NCI-H1092 treated with DMSO at 0.1 percent for 48 hours (cell line): ENCODE results near the gene IL17F.
"Not testable (repeated sequence)": the region's sequence is repeated elsewhere in the genome, so short reads cannot be mapped to it uniquely, and the experiment has no call there.

ENCODE experiments used
- DNase-seq: peaks from one replicate; lab custom pipeline; 2025; lab: John Stamatoyannopoulos, UW

The IL17F gene

DNA sequence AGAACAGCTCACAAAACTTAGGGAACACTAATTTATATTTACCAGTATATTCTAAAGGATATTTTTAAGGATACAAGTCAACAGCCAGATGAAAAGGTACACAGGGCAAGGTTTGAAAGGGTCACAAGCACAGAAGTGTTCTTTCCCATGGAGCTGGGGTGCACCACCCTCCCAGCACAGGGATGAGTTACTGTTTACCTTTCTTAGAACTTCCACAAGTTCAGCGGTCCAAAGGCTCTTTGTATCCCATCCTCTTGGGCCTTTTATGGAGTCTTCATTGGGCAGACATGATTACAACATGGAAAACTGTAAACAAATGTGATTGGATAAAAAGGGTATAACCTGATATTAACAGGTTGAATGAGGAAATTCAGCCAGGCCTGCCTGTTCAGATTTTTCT, 1.1 kb upstream of the IL17F start:
- DNase-seq: no peak

DNA sequence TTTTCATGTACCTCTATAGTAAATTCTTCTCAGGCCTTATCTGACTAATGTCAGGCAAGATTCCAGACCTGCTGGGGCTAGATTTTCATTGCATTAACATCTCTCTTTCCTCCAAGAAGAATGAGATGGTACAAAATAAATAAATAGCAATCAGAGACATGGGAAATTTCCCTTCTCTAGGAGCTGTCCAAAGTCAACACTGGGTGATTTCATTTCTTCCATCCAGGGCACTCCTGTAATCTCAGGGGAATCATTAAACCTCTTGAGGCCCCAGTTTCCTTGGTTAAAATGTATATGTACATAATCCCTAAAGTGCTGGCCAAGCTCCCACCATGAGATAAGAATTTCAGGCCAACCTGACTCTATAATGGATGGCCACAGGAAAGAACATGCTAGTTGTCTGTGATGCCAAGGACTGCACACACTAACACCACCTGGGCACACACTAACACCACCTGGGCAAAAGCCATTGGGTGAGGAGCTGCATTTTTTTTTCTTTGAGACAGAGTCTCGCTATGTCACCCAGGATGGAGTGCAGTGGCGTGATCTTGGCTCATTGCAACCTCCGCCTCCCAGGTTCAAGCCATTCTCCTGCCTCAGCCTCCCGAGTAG, 912 bp downstream of the IL17F start:
- DNase-seq: peak; percentile 27

DNA sequence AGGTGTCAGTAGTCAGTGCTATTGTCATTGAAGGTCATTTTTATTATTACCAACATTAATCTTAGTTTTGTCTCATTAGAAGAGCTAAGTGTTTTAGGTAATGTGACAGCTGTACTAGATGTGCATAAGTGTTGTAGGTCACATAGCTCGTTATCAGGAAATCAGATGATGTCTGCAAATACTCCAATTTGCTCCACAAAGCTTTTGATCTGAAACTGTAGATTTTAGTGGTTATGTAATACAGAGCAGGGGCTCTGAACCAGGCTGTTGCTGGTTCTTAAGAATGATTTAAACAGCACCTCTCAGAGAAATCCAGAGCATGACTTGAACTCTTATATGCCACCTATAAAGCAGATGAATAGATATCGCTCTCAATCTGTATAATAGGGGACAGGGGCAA, 2.5 kb downstream of the IL17F start:
- no peak for DNase-seq

DNA sequence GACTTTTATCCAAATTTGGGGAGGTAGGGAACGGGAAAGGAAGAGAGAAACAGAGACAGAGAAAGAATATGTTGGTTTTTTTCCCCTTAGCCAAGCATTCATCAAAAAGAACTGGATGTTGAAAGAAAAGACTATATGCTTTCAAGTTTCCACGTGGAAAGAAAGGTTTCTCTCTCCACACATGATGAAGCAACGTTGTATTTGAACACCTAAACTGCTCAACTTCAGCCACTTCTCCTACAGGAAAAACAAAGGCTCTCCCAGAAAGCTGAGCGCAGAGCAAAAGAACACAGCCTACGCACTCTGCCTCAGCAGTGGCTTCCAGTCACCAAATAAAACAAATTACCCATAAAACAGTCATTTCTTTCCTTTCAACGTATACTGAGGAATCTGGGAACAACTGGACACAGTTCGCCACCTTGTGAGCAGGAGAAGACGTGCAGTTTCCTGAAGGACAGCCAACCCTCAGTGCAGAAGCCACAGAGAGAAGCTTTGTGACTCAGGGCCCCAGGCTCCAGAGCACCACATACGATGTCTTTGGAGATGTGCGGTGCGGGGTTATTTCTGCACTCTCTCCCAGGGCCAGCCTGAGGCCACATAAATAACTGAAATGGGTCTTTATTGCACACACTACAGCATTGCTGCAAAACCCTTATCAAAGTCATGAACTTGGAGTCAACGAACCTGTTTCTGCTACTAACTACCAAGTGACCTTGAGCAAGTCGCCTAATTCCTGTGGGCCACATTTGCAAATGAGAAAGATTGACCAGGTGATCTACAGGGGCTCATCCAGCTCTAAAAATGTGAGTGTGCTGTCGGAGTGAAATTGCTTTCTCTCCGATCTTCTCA, 10.1 kb downstream of the IL17F start:
- peak; percentile 3 for DNase-seq

DNA sequence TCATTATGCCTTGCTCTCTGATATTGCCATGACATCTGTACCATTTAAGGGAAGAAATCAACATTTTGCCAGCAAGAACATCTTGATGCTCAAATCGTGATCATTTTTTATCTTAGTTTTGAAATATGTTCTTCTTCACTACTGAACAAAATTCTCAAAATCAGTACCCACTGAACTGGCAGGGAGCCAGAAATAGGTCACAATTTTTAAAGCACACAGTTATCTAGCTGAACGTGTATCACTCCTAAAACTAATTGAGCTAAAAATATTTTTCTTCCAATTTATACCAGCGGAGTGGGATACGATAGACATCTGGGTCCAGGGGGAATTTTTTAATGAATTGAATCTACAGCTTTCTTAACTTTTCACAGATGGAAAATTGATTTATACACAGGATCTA, 11.3 kb downstream of the IL17F start:
- DNase-seq: no peak

GRCh38 chr6:52231406-52232127, 12.7 kb downstream of the IL17F start:
- DNase-seq: no peak

GRCh38 chr6:52230685-52231084, 13.6 kb downstream of the IL17F start:
- DNase-seq: no peak

- DNase-seq: no peak
These were observed 16.8 kb downstream of the IL17F start for GRCh38 chr6:52227495-52227894.

- no peak for DNase-seq
These were observed 23.0 kb downstream of the IL17F start for GRCh38 chr6:52221302-52221701.

DNA sequence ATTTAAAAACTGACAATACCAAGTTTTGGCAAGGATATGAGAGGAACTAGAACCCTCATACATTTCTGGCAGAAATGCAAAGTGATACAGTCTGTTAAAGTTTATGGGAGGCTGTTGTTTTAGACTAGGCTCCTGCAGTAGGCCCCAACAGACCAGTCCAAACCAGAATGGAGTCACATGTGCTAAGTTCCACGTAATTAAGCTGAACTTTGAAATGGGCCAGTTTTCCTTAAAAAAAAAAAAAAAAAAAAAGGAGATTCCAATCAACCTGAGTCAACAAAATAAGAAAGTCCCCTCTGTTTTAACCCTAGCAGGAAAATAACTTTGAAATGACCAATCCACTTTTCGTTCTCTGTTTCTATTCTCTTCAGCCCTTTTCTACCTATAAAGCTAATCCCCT, 26.5 kb downstream of the IL17F start:
- no peak for DNase-seq

DNA sequence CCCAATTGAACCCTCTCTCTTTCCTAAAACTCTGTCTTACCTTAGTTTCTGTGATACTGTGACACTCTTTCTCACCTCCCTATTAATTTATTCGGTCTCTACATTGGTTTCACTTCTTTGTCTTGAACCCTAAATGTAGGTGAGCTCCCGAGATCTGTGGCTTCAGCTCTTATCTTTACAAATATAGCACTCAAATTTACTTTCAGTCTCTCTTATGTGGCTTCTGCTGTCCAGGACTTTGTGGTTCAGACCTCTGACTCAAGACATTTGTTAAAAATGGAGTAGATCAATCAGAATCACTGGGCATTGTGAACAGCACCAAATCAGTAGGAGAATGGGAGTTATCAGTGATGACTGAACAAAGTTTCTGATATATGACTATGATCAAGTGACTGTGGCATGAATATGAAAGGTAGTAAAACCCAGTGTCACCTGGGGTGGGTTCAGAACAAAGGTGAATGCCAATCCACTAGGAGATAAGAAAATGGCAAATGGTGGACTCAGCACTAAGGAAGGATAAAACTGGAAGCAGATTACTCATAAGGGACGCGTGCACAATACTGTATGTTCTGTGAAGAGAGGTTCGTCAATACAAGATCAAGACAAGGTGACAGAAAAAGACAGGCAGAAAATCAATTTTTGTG, 27.2 kb downstream of the IL17F start:
- DNase-seq: no peak

DNA sequence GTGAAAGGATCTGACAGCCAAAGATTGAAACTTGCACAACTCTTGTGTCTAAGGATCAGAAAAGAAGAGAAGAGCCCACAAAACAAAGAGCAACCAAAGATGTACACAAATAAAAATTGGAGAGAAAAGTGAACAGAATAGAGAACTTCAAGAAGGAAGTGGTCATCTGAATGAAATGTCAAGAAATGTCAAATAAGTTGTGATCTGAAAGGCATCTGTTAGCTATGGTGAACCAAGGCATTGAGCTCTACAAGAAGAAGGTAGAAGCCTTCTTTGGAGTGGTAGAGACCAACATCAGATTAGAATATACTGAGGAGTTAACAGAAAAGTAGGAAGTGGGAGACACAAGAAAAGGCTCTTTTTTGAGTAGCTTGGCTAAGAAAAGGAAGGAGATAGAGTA, 28.5 kb downstream of the IL17F start:
- DNase-seq: no peak

- DNase-seq: no peak
These were observed 31.2 kb downstream of the IL17F start for GRCh38 chr6:52213127-52213526.

- no peak for DNase-seq
These were observed 34.1 kb downstream of the IL17F start for GRCh38 chr6:52210227-52210626.

- no peak for DNase-seq
These were observed 34.5 kb downstream of the IL17F start for GRCh38 chr6:52209770-52210169.

GRCh38 chr6:52208612-52209011, 35.7 kb downstream of the IL17F start:
- no peak for DNase-seq

- no peak for DNase-seq
These were observed 37.2 kb downstream of the IL17F start for GRCh38 chr6:52207066-52207465.

- no peak for DNase-seq
These were observed 42.8 kb downstream of the IL17F start for GRCh38 chr6:52201493-52201892.

- DNase-seq: no peak
These were observed 43.3 kb downstream of the IL17F start for GRCh38 chr6:52201046-52201445.

- not testable (repeated sequence) for DNase-seq
These were observed 44.2 kb downstream of the IL17F start for GRCh38 chr6:52200088-52200487.

DNA sequence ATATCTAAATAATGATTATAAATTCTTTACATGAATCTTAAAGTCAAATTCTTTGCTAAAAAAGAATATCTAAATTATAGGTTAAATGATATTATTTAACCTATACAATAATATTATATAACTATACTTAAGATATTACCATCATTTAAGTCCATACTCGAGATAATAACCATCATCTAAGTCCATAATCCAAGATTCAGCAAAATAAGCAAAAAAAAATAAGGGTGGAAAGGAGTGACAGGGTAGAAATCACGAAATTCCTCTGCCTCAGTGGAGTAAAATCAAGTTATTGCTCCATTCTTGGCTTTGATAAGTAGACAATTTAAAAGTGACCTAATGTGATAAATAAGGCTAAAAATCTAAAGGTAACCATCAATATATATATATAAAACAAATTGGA, 48.4 kb downstream of the IL17F start:
- DNase-seq: no peak

DNA sequence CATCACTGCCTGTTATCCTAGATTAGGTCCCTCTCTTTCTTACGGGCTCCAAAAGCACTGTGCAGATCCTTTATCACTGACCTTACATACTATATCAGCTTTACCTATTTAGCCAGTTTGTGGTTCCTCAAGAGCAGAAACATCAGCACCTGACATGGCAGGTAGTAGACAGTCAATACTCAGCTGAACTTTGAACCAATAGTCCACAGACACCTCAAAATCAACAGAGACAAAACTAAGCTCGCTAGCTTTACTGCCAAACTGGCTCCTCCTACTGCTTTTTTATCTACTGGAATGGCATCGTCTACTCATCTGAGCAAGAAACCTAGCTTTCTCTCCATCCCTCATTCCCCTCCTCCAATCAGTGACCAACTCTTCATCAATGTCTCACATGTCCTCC, 52.5 kb downstream of the IL17F start:
- no peak for DNase-seq

- DNase-seq: no peak
These were observed 53.9 kb downstream of the IL17F start for GRCh38 chr6:52190409-52190808.
